ENCODE measurements around the gene FAM234A.

The FAM234A gene

DNA sequence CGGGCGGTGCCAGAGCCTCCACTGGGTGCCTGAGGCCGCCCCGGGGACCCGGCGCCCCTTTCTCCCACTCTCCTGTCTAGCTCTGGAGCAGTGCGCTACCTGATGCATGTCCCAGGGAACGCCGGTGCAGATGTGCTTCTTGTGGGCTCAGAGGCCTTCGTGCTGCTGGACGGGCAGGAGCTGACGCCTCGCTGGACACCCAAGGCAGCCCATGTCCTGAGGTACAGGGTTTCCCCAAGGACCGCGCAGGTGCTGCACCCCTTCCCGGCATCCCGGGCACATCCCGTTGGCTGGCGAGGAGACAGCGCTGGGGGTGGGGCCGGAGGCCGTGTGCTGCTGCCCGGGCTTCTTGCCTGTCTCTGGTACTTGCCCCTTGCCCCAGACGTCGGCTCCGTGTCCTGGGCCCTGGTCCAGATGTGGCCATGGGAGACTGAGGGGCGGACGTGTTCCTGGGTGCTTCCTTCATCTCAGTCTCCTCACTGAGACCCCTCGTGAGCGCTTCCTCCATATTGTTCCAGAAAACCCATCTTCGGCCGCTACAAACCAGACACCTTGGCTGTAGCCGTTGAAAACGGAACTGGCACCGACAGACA lies 28.7 kb downstream of the FAM234A start:
- Histone ChIP-seq H3K36me3 (ENCODE audit: control insufficient read depth in 4 of 4, insufficient read depth in 4 of 4, low read length in 3 of 4) (peaks cover 0 to 62% (median 32%) of the 10 kb centered on the region in 4 experiments), H3K4me1 (ENCODE audit: control extremely low read depth in 1 of 4, control insufficient read depth in 4 of 4, insufficient read depth in 4 of 4, low read length in 3 of 4) (peaks cover 0 to 6% (median 3%) of the 10 kb centered on the region in 4 experiments), H3K27ac (ENCODE audit: insufficient read depth in 1 of 2, low read depth in 1 of 2, low read length in 2 of 2, poor library complexity in 1 of 2, severe bottlenecking in 2 of 2) (no peak overlapping the region), H3K4me3 (ENCODE audit: control insufficient read depth in 1 of 7, extremely low read depth in 1 of 7, insufficient read depth in 4 of 7, low read depth in 2 of 7, low read length in 6 of 7) (no peak overlapping the region), H3K9me3 (ENCODE audit: control extremely low read depth in 1 of 5, control insufficient read depth in 4 of 5, insufficient read depth in 2 of 5, low read depth in 1 of 5, low read length in 4 of 5) (no peaks in the 10 kb centered on the region), H3K27me3 (replicated peaks in 2 of 5; ENCODE audit: control insufficient read depth in 4 of 5, insufficient read depth in 5 of 5, low read length in 4 of 5) (no peaks in the 10 kb centered on the region)
- DNase-seq: no peak
- POLR2A ChIA-PET: no interaction called here
- CTCF ChIA-PET: interaction anchor here (1.0 to 1.4 kb wide), 2 partner anchors 9 to 24 kb away, joined by 3 to 4 read pairs; no protein-coding TSS in a partner anchor
- WGBS (ENCODE audit: insufficient coverage): 96% methylated on average over 35 of the region's 35 CpGs

GRCh38 chr16:263944-264343 lies 29.3 kb downstream of the FAM234A start:
- Histone ChIP-seq H3K27me3 (replicated peaks in 2 of 5; ENCODE audit: control insufficient read depth in 4 of 5, insufficient read depth in 5 of 5, low read length in 4 of 5) (no peaks in the 10 kb centered on the region), H3K4me1 (ENCODE audit: control extremely low read depth in 1 of 4, control insufficient read depth in 4 of 4, insufficient read depth in 4 of 4, low read length in 3 of 4) (peaks cover 0 to 6% (median 2%) of the 10 kb centered on the region in 4 experiments), H3K4me3 (ENCODE audit: control insufficient read depth in 1 of 7, extremely low read depth in 1 of 7, insufficient read depth in 4 of 7, low read depth in 2 of 7, low read length in 6 of 7) (no peak overlapping the region), H3K36me3 (ENCODE audit: control insufficient read depth in 4 of 4, insufficient read depth in 4 of 4, low read length in 3 of 4) (peaks cover 0 to 62% (median 32%) of the 10 kb centered on the region in 4 experiments), H3K27ac (ENCODE audit: insufficient read depth in 1 of 2, low read depth in 1 of 2, low read length in 2 of 2, poor library complexity in 1 of 2, severe bottlenecking in 2 of 2) (no peak overlapping the region), H3K9me3 (ENCODE audit: control extremely low read depth in 1 of 5, control insufficient read depth in 4 of 5, insufficient read depth in 2 of 5, low read depth in 1 of 5, low read length in 4 of 5) (no peaks in the 10 kb centered on the region)
- POLR2A ChIA-PET: no interaction called here
- WGBS (ENCODE audit: insufficient coverage): 97% methylated on average over 16 of the region's 17 CpGs
- DNase-seq: no peak
- CTCF ChIA-PET: interaction anchor here (1.0 to 1.4 kb wide), 2 partner anchors 10 to 24 kb away, joined by 3 to 4 read pairs; no protein-coding TSS in a partner anchor

GRCh38 chr16:264440-264951 lies 29.9 kb downstream of the FAM234A start:
- no peak overlapping the region for H3K4me3 ChIP-seq (ENCODE audit: control insufficient read depth in 1 of 7, extremely low read depth in 1 of 7, insufficient read depth in 4 of 7, low read depth in 2 of 7, low read length in 6 of 7)
- ChIA-PET CTCF (interaction anchor here (1.4 kb wide), 1 partner anchor 25 kb away, joined by 4 read pairs; no protein-coding TSS in a partner anchor), POLR2A (no interaction called here)
- no peak overlapping the region for H3K27ac ChIP-seq (ENCODE audit: insufficient read depth in 1 of 2, low read depth in 1 of 2, low read length in 2 of 2, poor library complexity in 1 of 2, severe bottlenecking in 2 of 2)
- H3K27me3 ChIP-seq (replicated peaks in 2 of 5; ENCODE audit: control insufficient read depth in 4 of 5, insufficient read depth in 5 of 5, low read length in 4 of 5): no peaks in the 10 kb centered on the region
- DNase-seq: no peak
- peaks cover 0 to 57% (median 32%) of the 10 kb centered on the region in 4 experiments for H3K36me3 ChIP-seq (ENCODE audit: control insufficient read depth in 4 of 4, insufficient read depth in 4 of 4, low read length in 3 of 4)
- no peaks in the 10 kb centered on the region for H3K9me3 ChIP-seq (ENCODE audit: control extremely low read depth in 1 of 5, control insufficient read depth in 4 of 5, insufficient read depth in 2 of 5, low read depth in 1 of 5, low read length in 4 of 5)
- peaks cover 0 to 4% (median under 1%) of the 10 kb centered on the region in 4 experiments for H3K4me1 ChIP-seq (ENCODE audit: control extremely low read depth in 1 of 4, control insufficient read depth in 4 of 4, insufficient read depth in 4 of 4, low read length in 3 of 4)
- 94% methylated on average over 23 of the region's 23 CpGs for WGBS (ENCODE audit: insufficient coverage)

DNA sequence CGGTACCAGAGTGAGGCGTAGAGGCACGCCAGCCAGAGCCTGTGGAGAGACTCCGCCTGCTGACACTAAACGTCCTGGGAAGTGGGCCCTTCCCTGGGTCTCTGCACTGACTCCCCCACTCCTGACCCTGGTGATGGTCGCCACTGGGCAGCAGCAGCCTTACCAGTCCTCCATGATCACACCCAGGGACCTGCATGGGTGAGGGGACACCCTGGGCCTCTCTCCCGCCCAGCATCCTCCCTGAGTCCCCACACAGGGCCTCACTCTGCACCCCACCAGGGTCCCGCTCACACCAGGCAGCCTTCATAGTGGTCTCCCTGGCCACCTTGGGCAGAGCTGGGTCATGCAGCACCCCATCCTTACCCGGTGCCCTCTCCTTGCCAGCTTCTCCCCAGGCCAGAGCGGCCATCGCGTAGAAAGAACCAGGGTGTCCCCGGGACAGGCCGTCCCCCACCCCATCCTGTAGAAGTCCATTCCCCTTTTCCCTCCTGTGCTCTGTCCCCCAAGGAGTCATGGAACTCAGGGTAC lies 30.4 kb downstream of the FAM234A start:
- Histone ChIP-seq H3K4me3 (ENCODE audit: control insufficient read depth in 1 of 7, extremely low read depth in 1 of 7, insufficient read depth in 4 of 7, low read depth in 2 of 7, low read length in 6 of 7) (no peak overlapping the region), H3K9me3 (ENCODE audit: control extremely low read depth in 1 of 5, control insufficient read depth in 4 of 5, insufficient read depth in 2 of 5, low read depth in 1 of 5, low read length in 4 of 5) (no peaks in the 10 kb centered on the region), H3K27ac (ENCODE audit: insufficient read depth in 1 of 2, low read depth in 1 of 2, low read length in 2 of 2, poor library complexity in 1 of 2, severe bottlenecking in 2 of 2) (no peak overlapping the region), H3K4me1 (ENCODE audit: control extremely low read depth in 1 of 4, control insufficient read depth in 4 of 4, insufficient read depth in 4 of 4, low read length in 3 of 4) (no peaks in the 10 kb centered on the region), H3K36me3 (ENCODE audit: control insufficient read depth in 4 of 4, insufficient read depth in 4 of 4, low read length in 3 of 4) (peaks cover 0 to 51% (median 29%) of the 10 kb centered on the region in 4 experiments), H3K27me3 (replicated peaks in 2 of 5; ENCODE audit: control insufficient read depth in 4 of 5, insufficient read depth in 5 of 5, low read length in 4 of 5) (no peaks in the 10 kb centered on the region)
- ChIA-PET CTCF (no interaction called here), POLR2A (no interaction called here)
- WGBS (ENCODE audit: insufficient coverage): 98% methylated on average over 12 of the region's 14 CpGs
- no peak for DNase-seq

DNA sequence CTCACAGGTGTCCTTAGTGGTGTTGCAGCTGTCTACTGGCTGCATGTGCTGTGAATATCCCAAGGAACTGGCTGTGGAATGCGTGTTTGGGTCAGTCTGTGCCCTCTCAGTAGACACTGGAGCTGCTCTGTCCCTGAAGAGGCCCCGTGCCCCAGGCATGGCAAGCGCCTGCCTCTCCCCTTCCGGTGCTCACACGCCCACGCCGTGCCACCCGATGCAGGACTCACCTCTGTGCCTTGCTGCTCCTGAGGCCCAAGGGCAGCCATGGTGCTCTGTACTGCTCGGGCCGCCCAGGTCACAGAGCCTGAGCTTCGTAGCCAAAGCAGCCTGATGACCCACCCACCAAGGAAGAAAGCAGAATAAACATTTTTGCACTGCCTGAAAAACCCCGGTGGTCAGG lies 31.1 kb downstream of the FAM234A start:
- no peaks in the 10 kb centered on the region for H3K27me3 ChIP-seq (replicated peaks in 2 of 5; ENCODE audit: control insufficient read depth in 4 of 5, insufficient read depth in 5 of 5, low read length in 4 of 5)
- no peaks in the 10 kb centered on the region for H3K9me3 ChIP-seq (ENCODE audit: control extremely low read depth in 1 of 5, control insufficient read depth in 4 of 5, insufficient read depth in 2 of 5, low read depth in 1 of 5, low read length in 4 of 5)
- ChIA-PET POLR2A (no interaction called here), CTCF (no interaction called here)
- H3K27ac ChIP-seq (ENCODE audit: insufficient read depth in 1 of 2, low read depth in 1 of 2, low read length in 2 of 2, poor library complexity in 1 of 2, severe bottlenecking in 2 of 2): no peak overlapping the region
- no peaks in the 10 kb centered on the region for H3K4me1 ChIP-seq (ENCODE audit: control extremely low read depth in 1 of 4, control insufficient read depth in 4 of 4, insufficient read depth in 4 of 4, low read length in 3 of 4)
- DNase-seq: no peak
- H3K36me3 ChIP-seq (ENCODE audit: control insufficient read depth in 4 of 4, insufficient read depth in 4 of 4, low read length in 3 of 4): peaks cover 0 to 45% (median 24%) of the 10 kb centered on the region in 4 experiments
- H3K4me3 ChIP-seq (ENCODE audit: control insufficient read depth in 1 of 7, extremely low read depth in 1 of 7, insufficient read depth in 4 of 7, low read depth in 2 of 7, low read length in 6 of 7): no peak overlapping the region
- WGBS (ENCODE audit: insufficient coverage): 82% methylated on average over 12 of the region's 12 CpGs

GRCh38 chr16:266258-267164 lies 31.9 kb downstream of the FAM234A start:
- POLR2A ChIA-PET: no interaction called here

More at GRCh38 chr16:266258-267164, 31.9 kb downstream of the FAM234A start:
- Histone ChIP-seq H3K27me3 (replicated peaks in 2 of 5; ENCODE audit: control insufficient read depth in 4 of 5, insufficient read depth in 5 of 5, low read length in 4 of 5) (no peaks in the 10 kb centered on the region), H3K4me3 (ENCODE audit: control insufficient read depth in 1 of 7, extremely low read depth in 1 of 7, insufficient read depth in 4 of 7, low read depth in 2 of 7, low read length in 6 of 7) (peak overlapping the region in 1 of 7 experiments; percentile 4), H3K9me3 (ENCODE audit: control extremely low read depth in 1 of 5, control insufficient read depth in 4 of 5, insufficient read depth in 2 of 5, low read depth in 1 of 5, low read length in 4 of 5) (no peaks in the 10 kb centered on the region), H3K27ac (ENCODE audit: insufficient read depth in 1 of 2, low read depth in 1 of 2, low read length in 2 of 2, poor library complexity in 1 of 2, severe bottlenecking in 2 of 2) (no peak overlapping the region), H3K36me3 (ENCODE audit: control insufficient read depth in 4 of 4, insufficient read depth in 4 of 4, low read length in 3 of 4) (peaks cover 0 to 37% (median 20%) of the 10 kb centered on the region in 4 experiments), H3K4me1 (ENCODE audit: control extremely low read depth in 1 of 4, control insufficient read depth in 4 of 4, insufficient read depth in 4 of 4, low read length in 3 of 4) (no peaks in the 10 kb centered on the region)
- CTCF ChIA-PET: no interaction called here
- no peak for DNase-seq
- 88% methylated on average over 21 of the region's 25 CpGs for WGBS (ENCODE audit: insufficient coverage)
